ENCODE data around the gene R3HDM2. TPM values are rescaled to one million over a fixed set of nuclear protein-coding genes. Genes with fewer than 3 reads are reported as not detected.

R3HDM2 gene
- total RNA-seq, 2 experiments from 2014 or later: 25.8 to 47.2 TPM

- no TSS peak for BruUV-seq (replicated peaks)
- no peak for DNase-seq (ENCODE audit: low spot score)
- no peak for TF ChIP-seq CTCF (conservative IDR thresholded peaks at IDR 0.05; ENCODE audit: low read length)
- TF ChIP-seq EZH2phosphoT487 (IDR thresholded peaks at IDR 0.05; ENCODE audit: borderline replicate concordance, low read depth, low read length): no peak
- Histone ChIP-seq H3K4me3 (ENCODE audit: low read depth, low read length, poor library complexity, severe bottlenecking) (no peak overlapping the region), H3K79me2 (ENCODE audit: insufficient read depth, low read depth, low read length) (peaks cover 5% of the 10 kb centered on the region; the same call in 1 of the 2 replicates), H3K9me2 (ENCODE audit: insufficient read depth, low read length) (no peaks in the 10 kb centered on the region), H3K36me3 (ENCODE audit: insufficient read depth, low read length) (peaks cover 36% of the 10 kb centered on the region), H3K4me2 (ENCODE audit: low read length) (no peak overlapping the region), H4K20me1 (ENCODE audit: insufficient read depth, low read length) (no peaks in the 10 kb centered on the region), H2AFZ (ENCODE audit: low read length) (no peak overlapping the region), H3K27ac (ENCODE audit: low read depth, low read length, poor library complexity, severe bottlenecking) (no peak overlapping the region), H3K4me1 (ENCODE audit: insufficient read depth, low read length, poor library complexity, severe bottlenecking) (no peaks in the 10 kb centered on the region), H3K9me3 (ENCODE audit: low read length) (no peaks in the 10 kb centered on the region)
- intact Hi-C loops (cut with micrococcal nuclease; ENCODE audit: unreplicated experiment): no loop called here
- POLR2A ChIA-PET: interaction anchor here (0.5 to 1.1 kb wide), 4 partner anchors 11 to 168 kb away, joined by 3 to 6 read pairs (median 5); partner anchors contain the start of gene STAC3
- CTCF ChIA-PET (ENCODE audit: unreplicated experiment): interaction anchor here (0.6 kb wide), 1 partner anchor 39 kb away, joined by 3 read pairs; no protein-coding TSS in a partner anchor
Observed at GRCh38 chr12:57419495-57419894, 11.3 kb downstream of the R3HDM2 start.

DNA sequence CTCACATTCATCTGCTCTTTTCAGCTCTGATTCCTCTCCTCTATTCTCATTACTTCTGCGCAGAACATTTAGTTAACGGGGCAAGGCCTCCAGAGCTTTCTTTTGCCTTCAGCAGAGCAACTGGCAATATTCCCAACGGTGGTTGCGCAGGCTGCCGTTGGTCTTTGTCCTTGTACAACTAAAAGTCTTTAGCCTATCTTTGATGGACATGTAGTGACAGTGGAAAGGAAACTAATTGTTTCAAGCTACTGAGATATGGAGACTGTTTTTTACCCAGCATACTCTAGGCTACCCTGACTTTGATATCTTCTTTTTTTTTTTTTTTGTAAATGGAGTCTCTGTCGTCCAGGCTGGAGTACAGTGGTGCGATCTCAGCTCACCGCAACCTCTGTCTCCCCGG lies 12.6 kb downstream of the R3HDM2 start:
- no peak for TF ChIP-seq CTCF (conservative IDR thresholded peaks at IDR 0.05; ENCODE audit: low read length)
- TF ChIP-seq EZH2phosphoT487 (IDR thresholded peaks at IDR 0.05; ENCODE audit: borderline replicate concordance, low read depth, low read length): no peak
- CTCF ChIA-PET (ENCODE audit: unreplicated experiment): interaction anchor here (1.1 kb wide), 1 partner anchor 35 kb away, joined by 3 read pairs; no protein-coding TSS in a partner anchor
- no peaks in the 10 kb centered on the region for H3K9me2 ChIP-seq (ENCODE audit: insufficient read depth, low read length)
- H4K20me1 ChIP-seq (ENCODE audit: insufficient read depth, low read length): no peaks in the 10 kb centered on the region
- peaks cover 5% of the 10 kb centered on the region; the same call in 1 of the 2 replicates for H3K79me2 ChIP-seq (ENCODE audit: insufficient read depth, low read depth, low read length)
- H3K9me3 ChIP-seq (ENCODE audit: low read length): no peaks in the 10 kb centered on the region
- H3K4me1 ChIP-seq (ENCODE audit: insufficient read depth, low read length, poor library complexity, severe bottlenecking): no peaks in the 10 kb centered on the region
- no peak for DNase-seq (ENCODE audit: low spot score)
- POLR2A ChIA-PET: interaction anchor here (0.5 to 1.1 kb wide), 6 partner anchors 12 to 308 kb away, joined by 3 to 6 read pairs (median 4); no protein-coding TSS in a partner anchor
- H3K36me3 ChIP-seq (ENCODE audit: insufficient read depth, low read length): peaks cover 28% of the 10 kb centered on the region
- no peak overlapping the region for H2AFZ ChIP-seq (ENCODE audit: low read length)
- no peak overlapping the region for H3K4me3 ChIP-seq (ENCODE audit: low read depth, low read length, poor library complexity, severe bottlenecking)
- H3K4me2 ChIP-seq (ENCODE audit: low read length): no peak overlapping the region
- BruUV-seq (replicated peaks): no TSS peak
- intact Hi-C loops (cut with micrococcal nuclease; ENCODE audit: unreplicated experiment): no loop called here
- no peak overlapping the region for H3K27ac ChIP-seq (ENCODE audit: low read depth, low read length, poor library complexity, severe bottlenecking)
